HCT116 (cell line): ENCODE measurements around the gene DNAAF1. TPM values are rescaled to one million over a fixed set of nuclear protein-coding genes. Genes with fewer than 3 reads are reported as not detected.

Experiments
- ATAC-seq: fragments of 200-7000 bp; cut with Tn5 transposase; 2 replicates; pipeline ENCODE4 v1.9.1; 2020; ENCODE audit warnings: mild to moderate bottlenecking, moderate library complexity
- BruUV-seq: library from RNA; stranded (reverse); fragments of 400-500 nt; replicated peaks from 2 replicates; lab custom pipeline; 2021; lab: Mats Ljungman, UMichigan
- CTCF ChIA-PET: fragments of 300-600 bp; sonication (Branson Sonifier 250); formaldehyde crosslinking; loops from one replicate; lab custom pipeline; 2021; ENCODE audit warnings: antibody characterized with exemption; lab: Charles Lee
- POLR2A ChIA-PET: fragments of 300-600, 350-600 bp; sonication (Branson Sonifier 250); formaldehyde crosslinking; loops from one replicate; lab custom pipeline; 2021; ENCODE audit warnings: antibody characterized with exemption; lab: Charles Lee
- RAD21 ChIA-PET, 2 experiments: fragments of 300-600 bp; sonication (Branson Sonifier 250); formaldehyde crosslinking; loops; one replicate each; lab custom pipeline; 2023; ENCODE audit warnings: low total read pairs in 2 of 2; ENCODE audit not compliant: uncharacterized antibody in 2 of 2, unreplicated experiment in 2 of 2, low non-redundant PET in 1 of 2; lab: Charles Lee
- DNase-seq: peaks from one replicate; pipeline ENCODE4 v3.0.0-alpha.2; 2010; ENCODE audit warnings: low read depth, low spot score
- H2AFZ ChIP-seq: fragments of 200-600 bp; shearing (Covaris generic), sonication (generic); 2 replicates; pipeline ENCODE4 v1.6.1; 2017; ENCODE audit warnings: low read depth, mixed run types, mixed read lengths, antibody characterized with exemption, low read length; ENCODE audit not compliant: poor library complexity, severe bottlenecking
- H3K27ac ChIP-seq: 2 replicates; pipeline ENCODE4 v1.5.1; 2012; ENCODE audit warnings: low read depth, low read length
- H3K27me3 ChIP-seq: fragments of 200-600 bp; sonication (generic); 2 replicates; pipeline ENCODE4 v1.6.1; 2016; ENCODE audit warnings: mixed run types, low read length, mixed read lengths; ENCODE audit not compliant: insufficient read depth
- H3K36me3 ChIP-seq, 2 experiments: fragments of 200-500 bp in 1 of 2; fragments of 200-600 bp in 1 of 2; sonication (Bioruptor generic) in 1 of 2; sonication (generic) in 1 of 2; 2 replicates each; pipeline versions ENCODE4 v1.5.1 to v1.6.1; 2014 to 2016; ENCODE audit warnings: low read length in 2 of 2, inconsistent platforms in 1 of 2, mixed read lengths in 1 of 2, mixed run types in 1 of 2; ENCODE audit not compliant: insufficient read depth in 2 of 2, control insufficient read depth in 1 of 2
- H3K4me1 ChIP-seq, 2 experiments: fragments of 200-600 bp in 1 of 2; sonication (generic) in 1 of 2; 2 replicates each; pipeline versions ENCODE4 v1.5.1 to v1.6.1; 2012 to 2017; ENCODE audit warnings: low read length in 2 of 2, inconsistent platforms in 1 of 2, mild to moderate bottlenecking in 1 of 2, mixed read lengths in 1 of 2, mixed run types in 1 of 2, moderate library complexity in 1 of 2; ENCODE audit not compliant: insufficient read depth in 2 of 2, control insufficient read depth in 1 of 2
- H3K4me2 ChIP-seq: fragments of 200-600 bp; sonication (generic); 2 replicates; pipeline ENCODE4 v1.6.1; 2017; ENCODE audit warnings: mixed run types, low read length, mixed read lengths
- H3K4me3 ChIP-seq, 2 experiments: fragments of 200-600 bp in 1 of 2; sonication (generic) in 1 of 2; replicated peaks in 1 of 2; 2 replicates each; pipeline ENCODE4 v1.5.1; 2011 to 2016; ENCODE audit warnings: low read length in 2 of 2, control low read depth in 1 of 2, low read depth in 1 of 2, mild to moderate bottlenecking in 1 of 2, mixed read lengths in 1 of 2, mixed run types in 1 of 2
- H3K79me2 ChIP-seq: fragments of 200-600 bp; sonication (generic); 2 replicates; pipeline ENCODE4 v1.6.1; 2017; ENCODE audit warnings: mild to moderate bottlenecking, mixed run types, low read length, moderate library complexity, mixed read lengths; ENCODE audit not compliant: insufficient read depth
- H3K9ac ChIP-seq: fragments of 200-600 bp; sonication (generic); 2 replicates; pipeline ENCODE4 v1.6.1; 2016; ENCODE audit warnings: low read length, mixed read lengths
- H3K9me2 ChIP-seq: fragments of 200-600 bp; sonication (generic), shearing (Covaris generic); 2 replicates; pipeline ENCODE4 v1.6.1; 2017; ENCODE audit warnings: mixed run types, mild to moderate bottlenecking, moderate library complexity; ENCODE audit not compliant: insufficient read depth
- H3K9me3 ChIP-seq, 2 experiments: fragments of 200-500 bp in 1 of 2; fragments of 200-600 bp in 1 of 2; sonication (Bioruptor generic) in 1 of 2; sonication (generic) in 1 of 2; 2 replicates each; pipeline ENCODE4 v1.6.1; 2014 to 2017; ENCODE audit warnings: low read length in 2 of 2, mixed read lengths in 2 of 2, inconsistent platforms in 1 of 2, low read depth in 1 of 2, mild to moderate bottlenecking in 1 of 2, mixed run types in 1 of 2, moderate library complexity in 1 of 2; ENCODE audit not compliant: control insufficient read depth in 1 of 2, insufficient read depth in 1 of 2
- H4K20me1 ChIP-seq: fragments of 200-600 bp; sonication (generic), shearing (Covaris generic); 2 replicates; pipeline ENCODE4 v1.6.1; 2017; ENCODE audit warnings: mixed run types, mild to moderate bottlenecking, moderate library complexity; ENCODE audit not compliant: insufficient read depth
- CBX3 ChIP-seq: IDR thresholded peaks from 2 replicates; pipeline ENCODE4 v1.6.1; 2012; ENCODE audit warnings: low read depth
- CEBPB ChIP-seq: IDR thresholded peaks from 2 replicates; pipeline ENCODE4 v1.6.1; 2012; ENCODE audit warnings: low read depth
- EGR1 ChIP-seq: IDR thresholded peaks from 2 replicates; pipeline ENCODE4 v1.6.1; 2012; ENCODE audit warnings: low read depth
- FOSL1 ChIP-seq: IDR thresholded peaks from 2 replicates; pipeline ENCODE4 v1.6.1; 2012; ENCODE audit warnings: low read depth
- POLR2A ChIP-seq: IDR thresholded peaks from 2 replicates; pipeline ENCODE4 v1.7.0; 2011; ENCODE audit warnings: borderline replicate concordance; ENCODE audit not compliant: insufficient read depth, insufficient read length; ENCODE audit errors: extremely low read depth
- POLR2AphosphoS5 ChIP-seq: IDR thresholded peaks from 2 replicates; pipeline ENCODE4 v1.6.1; 2011; ENCODE audit warnings: mild to moderate bottlenecking, low read depth, low read length, moderate library complexity
- RAD21 ChIP-seq: IDR thresholded peaks from 2 replicates; pipeline ENCODE4 v1.6.1; 2012; ENCODE audit warnings: low read depth, mild to moderate bottlenecking
- REST ChIP-seq: IDR thresholded peaks from 2 replicates; pipeline ENCODE4 v1.6.1; 2012; ENCODE audit warnings: low read depth
- YY1 ChIP-seq: IDR thresholded peaks from 2 replicates; pipeline ENCODE4 v1.6.1; 2011; ENCODE audit warnings: low read length, low read depth, moderate library complexity, mild to moderate bottlenecking; ENCODE audit not compliant: insufficient replicate concordance; ENCODE audit errors: extremely low read depth
- ZFX ChIP-seq: fragments of 450-650 bp; IDR thresholded peaks from 2 replicates; pipeline ENCODE4 v1.6.1; 2017
- ZNF274 ChIP-seq: fragments of 200-500 bp; sonication (Bioruptor generic); IDR thresholded peaks from 2 replicates; pipeline ENCODE4 v1.6.1; 2014; ENCODE audit warnings: mild to moderate bottlenecking, low read depth, low read length, inconsistent platforms
- intact Hi-C: fragments of 100-400 bp; cut with micrococcal nuclease; formaldehyde crosslinking; loops from 2 replicates; pipeline ENCODE4 v1.10.0; 2022
- total RNA-seq: library from RNA; stranded (reverse); gene quantifications from one replicate; pipeline ENCODE4 v1.2.1, GENCODE V29; 2021; ENCODE audit not compliant: unreplicated experiment

DNAAF1 gene
- total RNA-seq, 1 experiment from 2014 or later, result 0.30 TPM

GRCh38 chr16:84124257-84125073 lies 20.6 kb upstream of the DNAAF1 start:
- intact Hi-C loops, result no loop called here
- no peak for TF ChIP-seq FOSL1
- no peak for TF ChIP-seq ZNF274
- no peak for TF ChIP-seq YY1
- no peak for TF ChIP-seq POLR2A
- TF ChIP-seq ZFX, result no peak
- ChIA-PET CTCF (no interaction called here), POLR2A (no interaction called here), RAD21 (no interaction called here)
- H3K79me2 ChIP-seq, result no peaks in the 10 kb centered on the region
- peaks cover 0 to under 1% of the 10 kb centered on the region in 2 experiments; a peak in 1 of 4 replicates for H3K4me1 ChIP-seq
- ATAC-seq, result no peak
- no peak overlapping the region for H3K9ac ChIP-seq
- H3K9me2 ChIP-seq, result no peaks in the 10 kb centered on the region
- H4K20me1 ChIP-seq, result no peaks in the 10 kb centered on the region
- no peak for DNase-seq
- no peak overlapping the region for H3K4me3 ChIP-seq
- H3K27me3 ChIP-seq, result no peaks in the 10 kb centered on the region
- no peak overlapping the region for H2AFZ ChIP-seq
- H3K27ac ChIP-seq, result no peak overlapping the region
- no TSS peak for BruUV-seq
- no peak overlapping the region for H3K4me2 ChIP-seq
- peaks cover 13 to 15% of the 10 kb centered on the region in 2 experiments; a peak in 2 of 4 replicates for H3K36me3 ChIP-seq
- no peaks in the 10 kb centered on the region for H3K9me3 ChIP-seq

- H3K27me3 ChIP-seq, result no peaks in the 10 kb centered on the region
- no peaks in the 10 kb centered on the region for H3K9me3 ChIP-seq
- peaks cover 5% of the 10 kb centered on the region for H3K79me2 ChIP-seq
- peaks cover 0 to 5% of the 10 kb centered on the region in 2 experiments; a peak in 1 of 4 replicates for H3K4me1 ChIP-seq
- no peak overlapping the region for H3K9ac ChIP-seq
- ChIA-PET RAD21 (no interaction called here), POLR2A (no interaction called here), CTCF (no interaction called here)
- no peak overlapping the region for H2AFZ ChIP-seq
- H3K9me2 ChIP-seq, result no peaks in the 10 kb centered on the region
- no peak for ATAC-seq
- no peak overlapping the region for H3K4me2 ChIP-seq
- no peak overlapping the region for H3K27ac ChIP-seq
- peaks cover 11 to 15% of the 10 kb centered on the region in 2 experiments; a peak in 2 of 4 replicates for H3K36me3 ChIP-seq
- H3K4me3 ChIP-seq, result no peak overlapping the region
- intact Hi-C loops, result no loop called here
- H4K20me1 ChIP-seq, result no peaks in the 10 kb centered on the region
- TF ChIP-seq POLR2AphosphoS5 (no peak), EGR1 (no peak), POLR2A (no peak), REST (no peak), CEBPB (no peak), RAD21 (no peak), YY1 (no peak), CBX3 (no peak)
- no TSS peak for BruUV-seq
- DNase-seq, result no peak
Measured at GRCh38 chr16:84131117-84131516, 14.0 kb upstream of the DNAAF1 start.
